ENCODE measurements around the gene GLI3.

DNA sequence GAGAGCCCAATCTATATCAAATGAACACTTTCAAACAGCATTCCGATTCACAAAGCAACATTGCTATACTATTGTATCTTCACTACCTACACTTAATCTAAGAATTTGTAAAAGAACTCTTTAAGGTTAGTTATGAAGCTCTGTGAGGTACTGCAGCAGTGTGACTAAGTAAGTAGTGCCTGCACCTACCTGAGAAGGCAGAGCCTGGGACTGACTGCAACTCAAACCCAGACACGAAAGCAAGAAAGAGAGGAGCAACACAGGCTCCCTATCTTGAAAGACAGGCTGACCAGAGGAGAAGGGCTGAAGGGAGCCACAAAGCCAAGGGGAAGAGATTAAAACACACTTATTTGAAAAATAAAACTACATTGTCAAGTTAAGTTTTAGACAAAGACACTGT is 160.1 kb downstream of the GLI3 start:
- TF ChIP-seq, protein P1, sequence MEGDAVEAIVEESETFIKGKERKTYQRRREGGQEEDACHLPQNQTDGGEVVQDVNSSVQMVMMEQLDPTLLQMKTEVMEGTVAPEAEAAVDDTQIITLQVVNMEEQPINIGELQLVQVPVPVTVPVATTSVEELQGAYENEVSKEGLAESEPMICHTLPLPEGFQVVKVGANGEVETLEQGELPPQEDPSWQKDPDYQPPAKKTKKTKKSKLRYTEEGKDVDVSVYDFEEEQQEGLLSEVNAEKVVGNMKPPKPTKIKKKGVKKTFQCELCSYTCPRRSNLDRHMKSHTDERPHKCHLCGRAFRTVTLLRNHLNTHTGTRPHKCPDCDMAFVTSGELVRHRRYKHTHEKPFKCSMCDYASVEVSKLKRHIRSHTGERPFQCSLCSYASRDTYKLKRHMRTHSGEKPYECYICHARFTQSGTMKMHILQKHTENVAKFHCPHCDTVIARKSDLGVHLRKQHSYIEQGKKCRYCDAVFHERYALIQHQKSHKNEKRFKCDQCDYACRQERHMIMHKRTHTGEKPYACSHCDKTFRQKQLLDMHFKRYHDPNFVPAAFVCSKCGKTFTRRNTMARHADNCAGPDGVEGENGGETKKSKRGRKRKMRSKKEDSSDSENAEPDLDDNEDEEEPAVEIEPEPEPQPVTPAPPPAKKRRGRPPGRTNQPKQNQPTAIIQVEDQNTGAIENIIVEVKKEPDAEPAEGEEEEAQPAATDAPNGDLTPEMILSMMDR (IDR thresholded peaks at IDR 0.05): no peak
- TF ChIP-seq POLR2AphosphoS5 (IDR thresholded peaks at IDR 0.05) (no peak), POLR2A (IDR thresholded peaks at IDR 0.05) (no peak)
